K562 (cell line): ENCODE measurements around the gene IGSF10. TPM values are rescaled to one million over a fixed set of nuclear protein-coding genes. Genes with fewer than 3 reads are reported as not detected.

Experiments
- ATAC-seq: fragments of 200-7000 bp; cut with Tn5 transposase; 3 replicates; pipeline ENCODE4 v1.9.1; 2020; ENCODE audit warnings: moderate library complexity
- BruUV-seq: library from RNA; stranded (reverse); fragments of 400-500 nt; replicated peaks from 2 replicates; lab custom pipeline; 2021; lab: Mats Ljungman, UMichigan
- CTCF ChIA-PET: fragments of 300-600 bp; formaldehyde crosslinking; extraction: SDS; loops from one replicate; lab custom pipeline; 2021; ENCODE audit warnings: low intra/inter-chr PET ratio; lab: Yijun Ruan, JAX
- POLR2A ChIA-PET: fragments of 300-600, 350-650 bp; sonication (Branson Sonifier 250); formaldehyde crosslinking; extraction: SDS; loops from one replicate; lab custom pipeline; 2021; ENCODE audit warnings: antibody characterized with exemption, inconsistent platforms; lab: Yijun Ruan, JAX
- DNase-seq, 4 experiments: peaks; one replicate each; pipeline versions ENCODE4 v3.0.0 to v3.0.0-alpha.2; 2011 to 2018; ENCODE audit warnings: low spot score in 3 of 4, mixed read lengths in 3 of 4; ENCODE audit errors: extremely low read depth in 1 of 4
- FAIRE-seq: peaks from 2 replicates; lab custom pipeline; 2011; peaks lifted over from hg19 to GRCh38; lab: Jason Lieb, UNC
- H2AFZ ChIP-seq: 2 replicates; pipeline ENCODE4 v1.6.0; 2011; ENCODE audit warnings: low read depth, low read length, control low read depth, inconsistent platforms
- H3K27ac ChIP-seq: fragments of 200-600 bp; 3 replicates; pipeline ENCODE4 v1.8.0; 2011; ENCODE audit warnings: low read depth, mild to moderate bottlenecking, control low read depth, inconsistent platforms, low read length, moderate library complexity, mixed read lengths; ENCODE audit errors: extremely low read depth
- H3K27me3 ChIP-seq, 2 experiments: fragments of 300-600 bp in 1 of 2; 2 replicates in 1 of 2; 3 replicates in 1 of 2; pipeline versions ENCODE4 v1.6.0 to v1.8.0; 2011; ENCODE audit warnings: inconsistent platforms in 2 of 2, low read length in 2 of 2, mild to moderate bottlenecking in 1 of 2, mixed read lengths in 1 of 2, moderate library complexity in 1 of 2; ENCODE audit not compliant: control insufficient read depth in 2 of 2, insufficient read depth in 2 of 2
- H3K36me3 ChIP-seq: fragments of 300-600 bp; 3 replicates; pipeline ENCODE4 v1.8.0; 2011; ENCODE audit warnings: mild to moderate bottlenecking, low read length, inconsistent platforms; ENCODE audit not compliant: control insufficient read depth, insufficient read depth
- H3K4me1 ChIP-seq, 2 experiments: fragments of 200-600 bp in 1 of 2; replicated peaks in 1 of 2; 2 replicates in 1 of 2; 3 replicates in 1 of 2; pipeline versions ENCODE4 v1.5.1 to v1.8.0; 2011; ENCODE audit warnings: inconsistent platforms in 2 of 2, low read length in 2 of 2, mild to moderate bottlenecking in 1 of 2, mixed read lengths in 1 of 2, moderate library complexity in 1 of 2; ENCODE audit not compliant: control insufficient read depth in 2 of 2, insufficient read depth in 2 of 2
- H3K4me2 ChIP-seq: 2 replicates; pipeline ENCODE4 v1.6.1; 2011; ENCODE audit warnings: low read length, control low read depth, inconsistent platforms, mixed read lengths; ENCODE audit not compliant: insufficient read depth
- H3K4me3 ChIP-seq: fragments of 200-600 bp; sonication (generic), shearing (Covaris generic); 2 replicates; pipeline ENCODE4 v1.5.1; 2016; ENCODE audit warnings: control low read depth, inconsistent platforms
- H3K79me2 ChIP-seq: fragments of 200-600 bp; 3 replicates; pipeline ENCODE4 v1.8.0; 2011; ENCODE audit warnings: low read length, inconsistent platforms; ENCODE audit not compliant: control insufficient read depth, insufficient read depth
- H3K9ac ChIP-seq, 2 experiments: 2 replicates each; pipeline versions ENCODE4 v1.6.0 to v1.6.1; 2011; ENCODE audit warnings: low read depth in 2 of 2, low read length in 2 of 2, control low read depth in 1 of 2, inconsistent platforms in 1 of 2, mild to moderate bottlenecking in 1 of 2, mixed read lengths in 1 of 2; ENCODE audit not compliant: insufficient read depth in 1 of 2
- H3K9me1 ChIP-seq: one replicate; pipeline ENCODE4 v1.6.0; 2011; ENCODE audit warnings: inconsistent platforms, mild to moderate bottlenecking, low read length, moderate library complexity; ENCODE audit not compliant: control insufficient read depth, insufficient read depth
- H3K9me3 ChIP-seq: replicated peaks from 2 replicates; pipeline ENCODE4 v1.5.1; 2011; ENCODE audit warnings: low read depth, low read length, inconsistent platforms; ENCODE audit not compliant: control insufficient read depth, insufficient read depth
- H4K20me1 ChIP-seq: replicated peaks from 2 replicates; pipeline ENCODE4 v1.6.1; 2011; ENCODE audit warnings: low read length, inconsistent platforms, mixed read lengths; ENCODE audit not compliant: control insufficient read depth, insufficient read depth
- GTF2E2 ChIP-seq: fragments of 200-800 bp; sonication (Bioruptor generic); IDR thresholded peaks from 2 replicates; pipeline ENCODE4 v1.6.1; 2016; ENCODE audit warnings: missing genetic modification characterization, missing compliant biosample characterization
- HNRNPUL1 ChIP-seq: fragments of 200-400 bp; formaldehyde crosslinking; IDR thresholded peaks from 2 replicates; pipeline ENCODE4 v1.6.1; 2017; ENCODE audit warnings: low read length
- MIER1 ChIP-seq: fragments of 450-650 bp; IDR thresholded peaks from 2 replicates; pipeline ENCODE4 v1.6.1; 2016; ENCODE audit warnings: antibody characterized with exemption, mild to moderate bottlenecking, low read depth
- MTF1 ChIP-seq: fragments of 250-450 bp; sonication (Bioruptor Pico); IDR thresholded peaks from 2 replicates; pipeline ENCODE4 v1.9.0; 2021; ENCODE audit warnings: moderate library complexity, mild to moderate bottlenecking, inconsistent platforms, borderline replicate concordance
- RAD51 ChIP-seq: fragments of 450-650 bp; IDR thresholded peaks from 2 replicates; pipeline ENCODE4 v1.7.1; 2016; ENCODE audit warnings: low read depth, mild to moderate bottlenecking, borderline replicate concordance
- SMAD4 ChIP-seq: fragments of 250-450 bp; sonication (Bioruptor Pico); conservative IDR thresholded peaks from 2 replicates; pipeline ENCODE4 v1.8.0; 2021; ENCODE audit warnings: inconsistent platforms, mild to moderate bottlenecking, moderate library complexity
- XRCC5 ChIP-seq: fragments of 200-400 bp; formaldehyde crosslinking; IDR thresholded peaks from 2 replicates; pipeline ENCODE4 v1.6.1; 2017; ENCODE audit warnings: low read depth, mild to moderate bottlenecking, low read length
- ZC3H8 ChIP-seq: fragments of 450-650 bp; IDR thresholded peaks from 2 replicates; pipeline ENCODE4 v1.6.1; 2017
- ZNF318 ChIP-seq, 2 experiments: fragments of 450-650 bp; IDR thresholded peaks; 2 replicates each; pipeline ENCODE4 v1.6.1; 2016; ENCODE audit warnings: mild to moderate bottlenecking in 2 of 2, borderline replicate concordance in 1 of 2, low read depth in 1 of 2, moderate library complexity in 1 of 2
- WGBS: fragments of 100-300 bp; shearing (Covaris generic); methylation state at CpG from one replicate; pipeline ENCODE4 v1.1.6; 2016; ENCODE audit warnings: low coverage, mixed read lengths; ENCODE audit not compliant: insufficient coverage; ENCODE audit errors: missing lambda C conversion rate; 5-methylcytosine and 5-hydroxymethylcytosine counted together
- in situ Hi-C: fragments of 300-500 bp; cut with MboI; formaldehyde crosslinking; loops from 4 replicates; pipeline ENCODE4 v1.15.0; 2018; ENCODE audit warnings: inconsistent platforms, mixed read lengths
- intact Hi-C: fragments of 100-400 bp; cut with micrococcal nuclease; formaldehyde crosslinking; loops from 2 replicates; pipeline ENCODE4 v1.14.2; 2022
- polyA plus RNA-seq, 8 experiments: library from polyadenylated mRNA; depleted of rRNA in 4 of 8; stranded (reverse) in 5 of 8; unstranded in 3 of 8; fragments of >200 nt; fragmentation: Nextera tagmentation in 2 of 8; fragmentation: Illumina TruSeq in 1 of 8; extraction: Ambion mirVana in 2 of 8; extraction: Trizol in 1 of 8; gene quantifications; 2 replicates each; pipeline versions ENCODE4 v1.2.1 to v1.2.3, GENCODE V29; 2011 to 2014; ENCODE audit warnings: inconsistent platforms in 1 of 8, missing spikeins in 1 of 8
- total RNA-seq, 7 experiments: library from RNA; depleted of rRNA in 6 of 7; stranded (reverse); fragments of >200 nt in 6 of 7; fragmentation: Illumina TruSeq in 2 of 7; extraction: Trizol in 2 of 7; gene quantifications; 2 replicates each; pipeline versions ENCODE4 v1.2.1 to v1.2.3, GENCODE V29; 2011 to 2021; ENCODE audit warnings: low replicate concordance in 1 of 7
- TF ChIP-seq, protein P1 (sequence below): fragments of 250-450 bp; sonication (Bioruptor Pico); IDR thresholded peaks from 2 replicates; pipeline ENCODE4 v1.4.0; 2020

Gene IGSF10
- total and polyA plus RNA-seq, 9 of the 15 experiments (the other 6 are each of a cell fraction or from before 2014, with no cell fraction given) = 0.11 to 1.2 (median 0.40) TPM

GRCh38 chr3:151478335-151478697, 17.5 kb upstream of the IGSF10 start:
- FAIRE-seq = no peak
- no peak overlapping the region for H3K4me2 ChIP-seq
- intact Hi-C loops (no loop called here), in situ Hi-C loops (no loop called here)
- no peak overlapping the region for H3K4me3 ChIP-seq
- no peaks in the 10 kb centered on the region for H3K79me2 ChIP-seq
- ChIA-PET CTCF (no interaction called here), POLR2A (no interaction called here)
- no peak for TF ChIP-seq RAD51
- no peak for TF ChIP-seq GTF2E2
- TF ChIP-seq, protein P1, sequence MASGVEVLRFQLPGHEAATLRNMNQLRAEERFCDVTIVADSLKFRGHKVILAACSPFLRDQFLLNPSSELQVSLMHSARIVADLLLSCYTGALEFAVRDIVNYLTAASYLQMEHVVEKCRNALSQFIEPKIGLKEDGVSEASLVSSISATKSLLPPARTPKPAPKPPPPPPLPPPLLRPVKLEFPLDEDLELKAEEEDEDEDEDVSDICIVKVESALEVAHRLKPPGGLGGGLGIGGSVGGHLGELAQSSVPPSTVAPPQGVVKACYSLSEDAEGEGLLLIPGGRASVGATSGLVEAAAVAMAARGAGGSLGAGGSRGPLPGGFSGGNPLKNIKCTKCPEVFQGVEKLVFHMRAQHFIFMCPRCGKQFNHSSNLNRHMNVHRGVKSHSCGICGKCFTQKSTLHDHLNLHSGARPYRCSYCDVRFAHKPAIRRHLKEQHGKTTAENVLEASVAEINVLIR (CRISPR knock-in tag) = no peak
- TF ChIP-seq ZC3H8 = no peak
- no peak for TF ChIP-seq ZNF318 (IDR thresholded peaks at IDR 0.05; ENCODE audit: borderline replicate concordance in 1 of 2, low read depth in 1 of 2)
- TF ChIP-seq HNRNPUL1 = no peak
- no peak for TF ChIP-seq XRCC5
- no peak for TF ChIP-seq MIER1
- no peak for TF ChIP-seq SMAD4
- no peak for TF ChIP-seq MTF1
- no peaks in the 10 kb centered on the region for H3K36me3 ChIP-seq
- 8% methylated on average over 1 of the region's 1 CpG for WGBS
- no peaks in the 10 kb centered on the region for H3K27me3 ChIP-seq
- H3K9me1 ChIP-seq = no peaks in the 10 kb centered on the region
- H3K4me1 ChIP-seq = peaks cover 0 to 5% of the 10 kb centered on the region in 2 experiments; a peak in 1 of 5 replicates
- BruUV-seq = no TSS peak
- H4K20me1 ChIP-seq = no peaks in the 10 kb centered on the region
- no peak for DNase-seq
- H2AFZ ChIP-seq = no peak overlapping the region
- no peak overlapping the region for H3K27ac ChIP-seq
- H3K9ac ChIP-seq = no peak overlapping the region
- H3K9me3 ChIP-seq = peaks cover 5% of the 10 kb centered on the region
- no peak for ATAC-seq
